H1 (cell line): ENCODE results near the gene INTS1. TPM values are rescaled to one million over a fixed set of nuclear protein-coding genes. Genes with fewer than 3 reads are reported as not detected.

Experiments
- BRCA1 ChIP-seq: IDR thresholded peaks from 2 replicates; pipeline ENCODE4 v1.6.1; 2012; ENCODE audit warnings: low read depth, low read length, improper control_type of control experiment
- CHD7 ChIP-seq: fragments of 300-600 bp; sonication (generic); IDR thresholded peaks from 2 replicates; pipeline ENCODE4 v1.7.1; 2012; ENCODE audit warnings: low read length, moderate library complexity, mild to moderate bottlenecking, inconsistent platforms; ENCODE audit not compliant: insufficient replicate concordance
- CREB1 ChIP-seq: IDR thresholded peaks from 2 replicates; pipeline ENCODE4 v1.6.1; 2012; ENCODE audit warnings: inconsistent platforms
- EP300 ChIP-seq, 2 experiments: IDR thresholded peaks; 1 replicate in 1 of 2; 2 replicates in 1 of 2; pipeline ENCODE4 v1.6.1; 2011 to 2012; ENCODE audit warnings: low read depth in 2 of 2, low read length in 2 of 2, mild to moderate bottlenecking in 2 of 2, borderline replicate concordance in 1 of 2, inconsistent platforms in 1 of 2, moderate library complexity in 1 of 2
- JUND ChIP-seq: IDR thresholded peaks from 2 replicates; pipeline ENCODE4 v1.6.1; 2011; ENCODE audit warnings: mild to moderate bottlenecking, improper control_type of control experiment, low read length
- NRF1 ChIP-seq: IDR thresholded peaks from 2 replicates; pipeline ENCODE4 v1.6.1; 2011; ENCODE audit warnings: mild to moderate bottlenecking, low read depth, low read length, improper control_type of control experiment
- RNF2 ChIP-seq: fragments of 200-900, 300-1000 bp; sonication (generic); IDR thresholded peaks from 2 replicates; pipeline ENCODE4 v1.7.1; 2016; ENCODE audit warnings: borderline replicate concordance, low read depth, mild to moderate bottlenecking, antibody characterized with exemption, low read length; ENCODE audit not compliant: poor library complexity, severe bottlenecking; ENCODE audit errors: missing control alignments
- SUZ12 ChIP-seq: fragments of 200-600 bp; sonication (generic); IDR thresholded peaks from 2 replicates; pipeline ENCODE4 v1.6.1; 2012; ENCODE audit warnings: mild to moderate bottlenecking, inconsistent platforms, low read length, moderate library complexity, mixed read lengths
- polyA plus RNA-seq, 7 experiments: library from polyadenylated mRNA; depleted of rRNA in 3 of 7; stranded (reverse) in 5 of 7; unstranded in 2 of 7; fragments of >200 nt in 5 of 7; fragments of 200-250 nt in 2 of 7; gene quantifications; 1 replicate in 5 of 7; 2 replicates in 1 of 7; 4 replicates in 1 of 7; pipeline versions ENCODE4 v1.2.1 to v1.2.3, GENCODE V29; 2011 to 2013; ENCODE audit warnings: missing spikeins in 2 of 7, mixed read lengths in 2 of 7
- total RNA-seq: library from RNA; stranded (reverse); fragmentation: NEBNext Ultra II Directional; extraction: Animal tissue kit (Norgen Biotek cat#: 25700); gene quantifications from 2 replicates; pipeline ENCODE4 v1.2.1, GENCODE V29; 2021

The INTS1 gene
- total and polyA plus RNA-seq, 2 of the 8 experiments (the other 6 are each of a cell fraction or from before 2014, with no cell fraction given), result 76.9 to 104 TPM

DNA sequence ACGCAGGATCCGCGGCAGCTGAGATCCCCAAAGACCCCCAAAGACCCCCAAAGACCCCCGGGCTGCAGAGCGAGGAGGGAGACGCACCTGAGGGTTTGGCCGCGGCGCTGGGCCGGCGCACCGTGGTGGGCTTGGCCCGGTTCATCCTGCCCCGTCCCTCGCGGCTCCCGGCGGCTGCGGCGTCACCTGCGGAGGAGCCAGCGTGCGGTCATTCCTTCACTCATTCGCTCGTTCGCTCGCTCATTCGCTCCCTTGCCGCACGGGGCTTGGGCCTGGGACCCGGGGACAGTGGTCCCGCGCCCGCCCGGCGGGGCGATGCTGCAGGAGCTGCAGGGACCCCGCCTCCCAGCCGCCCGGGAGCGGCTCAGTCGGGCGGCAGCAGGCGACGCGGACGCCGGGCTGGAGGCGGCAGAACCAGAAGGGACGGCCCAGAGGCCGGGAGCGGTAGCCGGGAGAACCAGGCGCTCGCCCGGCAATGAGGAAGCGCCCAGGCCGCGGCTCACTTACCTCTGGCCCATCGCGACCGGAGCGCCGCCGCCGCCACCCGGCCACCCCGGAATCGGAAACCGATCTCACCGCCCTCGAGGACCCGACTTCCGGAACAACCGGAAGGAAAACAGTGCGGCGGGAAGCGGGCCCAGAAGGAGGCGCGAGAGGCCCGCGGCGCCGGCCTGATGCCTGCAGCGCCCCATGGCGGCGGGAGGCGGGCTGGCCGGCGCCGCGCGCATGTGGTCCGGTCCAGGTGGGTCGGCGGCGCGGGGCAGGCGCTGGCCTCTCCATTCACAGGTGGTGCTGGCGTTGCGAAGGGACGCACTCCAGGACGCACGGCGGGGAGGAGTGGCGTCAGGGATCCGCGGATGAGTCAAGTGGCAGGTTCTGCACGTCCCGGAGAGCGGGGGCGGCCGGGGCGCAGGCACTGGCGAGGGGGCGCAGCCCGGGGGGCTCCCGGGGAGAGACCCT lies at the start of gene INTS1 (continued):
- TF ChIP-seq CHD7, result no peak
- no peak for TF ChIP-seq RNF2
- TF ChIP-seq BRCA1, result no peak
- no peak for TF ChIP-seq CREB1
- TF ChIP-seq SUZ12, result no peak
- TF ChIP-seq JUND, result no peak
- no peak for TF ChIP-seq NRF1
- TF ChIP-seq EP300 (IDR thresholded peaks at IDR 0.05; ENCODE audit: borderline replicate concordance in 1 of 2, low read depth in 2 of 2, low read length in 2 of 2), result peak in 1 of 2 experiments; percentile 82; a peak in 1 of 3 replicates
